H9 (cell line): ENCODE measurements around the gene ETV2. TPM values are rescaled to one million over a fixed set of nuclear protein-coding genes. Genes with fewer than 3 reads are reported as not detected.

Experiments used
- DNase-seq: peaks from one replicate; pipeline ENCODE4 v3.0.0-alpha.2; 2017
- H2AFZ ChIP-seq: one replicate; pipeline ENCODE4 v1.6.1; 2013; ENCODE audit warnings: mild to moderate bottlenecking, low read length, control low read depth, moderate library complexity
- H2AK5ac ChIP-seq: 2 replicates; pipeline ENCODE4 v1.6.1; 2013; ENCODE audit warnings: low read length, control low read depth, mixed read lengths; ENCODE audit not compliant: insufficient read length
- H2BK120ac ChIP-seq: one replicate; pipeline ENCODE4 v1.6.1; 2013; ENCODE audit warnings: low read depth, mild to moderate bottlenecking, low read length, control low read depth, inconsistent platforms; ENCODE audit not compliant: poor library complexity, severe bottlenecking
- H2BK12ac ChIP-seq: 2 replicates; pipeline ENCODE4 v1.6.1; 2013; ENCODE audit warnings: low read length, control low read depth, mixed read lengths, low read depth; ENCODE audit not compliant: insufficient read length
- H2BK15ac ChIP-seq: 2 replicates; pipeline ENCODE4 v1.6.1; 2013; ENCODE audit warnings: low read depth, low read length, control low read depth
- H2BK20ac ChIP-seq: one replicate; pipeline ENCODE4 v1.6.1; 2013; ENCODE audit warnings: low read depth, mild to moderate bottlenecking, low read length, control low read depth, inconsistent platforms; ENCODE audit not compliant: poor library complexity, severe bottlenecking
- H2BK5ac ChIP-seq: 2 replicates; pipeline ENCODE4 v1.6.1; 2013; ENCODE audit warnings: low read length, control low read depth, mixed read lengths; ENCODE audit not compliant: insufficient read length
- H3K14ac ChIP-seq: 2 replicates; pipeline ENCODE4 v1.6.1; 2013; ENCODE audit warnings: low read length, control low read depth; ENCODE audit not compliant: insufficient read depth
- H3K18ac ChIP-seq: 2 replicates; pipeline ENCODE4 v1.6.1; 2013; ENCODE audit warnings: low read depth, mild to moderate bottlenecking, mixed read lengths, low read length, control low read depth; ENCODE audit not compliant: insufficient read length
- H3K23ac ChIP-seq: 2 replicates; pipeline ENCODE4 v1.6.1; 2013; ENCODE audit warnings: low read length, control low read depth, mixed read lengths, low read depth; ENCODE audit not compliant: insufficient read length
- H3K23me2 ChIP-seq: 2 replicates; pipeline ENCODE4 v1.6.1; 2013; ENCODE audit warnings: low read depth, mild to moderate bottlenecking, mixed read lengths, low read length, control low read depth; ENCODE audit not compliant: insufficient read length, poor library complexity, severe bottlenecking
- H3K27ac ChIP-seq: 2 replicates; pipeline ENCODE4 v1.5.1; 2013; ENCODE audit warnings: low read length, control low read depth, mixed read lengths, low read depth; ENCODE audit not compliant: insufficient read length
- H3K27me3 ChIP-seq: 2 replicates; pipeline ENCODE4 v1.6.1; 2013; ENCODE audit warnings: low read length, control low read depth, inconsistent platforms; ENCODE audit not compliant: insufficient read depth
- H3K4ac ChIP-seq: 2 replicates; pipeline ENCODE4 v1.6.1; 2013; ENCODE audit warnings: low read depth, mild to moderate bottlenecking, control low read depth, inconsistent platforms, low read length, moderate library complexity
- H3K4me1 ChIP-seq: 2 replicates; pipeline ENCODE4 v1.6.1; 2013; ENCODE audit warnings: low read length, control low read depth, inconsistent platforms; ENCODE audit not compliant: insufficient read depth
- H3K4me2 ChIP-seq: 2 replicates; pipeline ENCODE4 v1.6.1; 2013; ENCODE audit warnings: low read length, control low read depth, mixed read lengths; ENCODE audit not compliant: insufficient read length, insufficient read depth
- H3K56ac ChIP-seq: 2 replicates; pipeline ENCODE4 v1.6.1; 2013; ENCODE audit warnings: low read depth, mild to moderate bottlenecking, mixed read lengths, low read length, control low read depth; ENCODE audit not compliant: insufficient read length
- H3K79me1 ChIP-seq: 2 replicates; pipeline ENCODE4 v1.6.1; 2013; ENCODE audit warnings: low read depth, mild to moderate bottlenecking, moderate library complexity, low read length, control low read depth, inconsistent platforms; ENCODE audit not compliant: insufficient read depth, poor library complexity, severe bottlenecking
- H3K79me2 ChIP-seq: 2 replicates; pipeline ENCODE4 v1.6.1; 2013; ENCODE audit warnings: low read length, control low read depth, inconsistent platforms; ENCODE audit not compliant: insufficient read depth
- H3K9ac ChIP-seq: 2 replicates; pipeline ENCODE4 v1.6.1; 2013; ENCODE audit warnings: low read length, control low read depth, mixed read lengths; ENCODE audit not compliant: insufficient read length; ENCODE audit errors: extremely low read depth
- H3K9me3 ChIP-seq: one replicate; pipeline ENCODE4 v1.6.1; 2013; ENCODE audit warnings: low read depth, low read length, inconsistent platforms; ENCODE audit not compliant: control insufficient read depth
- H3T11ph ChIP-seq: one replicate; pipeline ENCODE4 v1.6.1; 2013; ENCODE audit warnings: mild to moderate bottlenecking, low read length, control low read depth, inconsistent platforms
- H4K20me1 ChIP-seq: one replicate; pipeline ENCODE4 v1.6.1; 2013; ENCODE audit not compliant: control insufficient read depth, insufficient read length, insufficient read depth
- H4K5ac ChIP-seq: 2 replicates; pipeline ENCODE4 v1.6.1; 2013; ENCODE audit warnings: low read depth, mild to moderate bottlenecking, mixed read lengths, low read length, control low read depth; ENCODE audit not compliant: insufficient read length
- H4K8ac ChIP-seq: replicated peaks from 2 replicates; pipeline ENCODE4 v1.6.1; 2013; ENCODE audit warnings: low read length, control low read depth, mixed read lengths, low read depth; ENCODE audit not compliant: insufficient read length
- H4K91ac ChIP-seq: 2 replicates; pipeline ENCODE4 v1.6.1; 2013; ENCODE audit warnings: low read depth, mild to moderate bottlenecking, moderate library complexity, mixed read lengths, low read length, control low read depth; ENCODE audit not compliant: insufficient read length
- H3K27ac Mint-ChIP-seq, 3 experiments: 2 replicates in 2 of 3; 3 replicates in 1 of 3; pipeline ENCODE4 v1.8.0; 2020 to 2021; ENCODE audit warnings: mixed read lengths in 3 of 3, mild to moderate bottlenecking in 1 of 3, moderate library complexity in 1 of 3
- H3K27me3 Mint-ChIP-seq: 2 replicates; pipeline ENCODE4 v1.8.0; 2021; ENCODE audit warnings: low read depth, mild to moderate bottlenecking, moderate library complexity, mixed read lengths
- H3K36me3 Mint-ChIP-seq, 3 experiments: 2 replicates in 2 of 3; 3 replicates in 1 of 3; pipeline ENCODE4 v1.8.0; 2020 to 2021; ENCODE audit warnings: low read depth in 3 of 3, mixed read lengths in 3 of 3; ENCODE audit not compliant: insufficient read depth in 1 of 3
- H3K4me1 Mint-ChIP-seq, 2 experiments: 2 replicates each; pipeline ENCODE4 v1.8.0; 2020; ENCODE audit warnings: mixed read lengths in 2 of 2
- H3K4me3 Mint-ChIP-seq, 2 experiments: 2 replicates in 1 of 2; 3 replicates in 1 of 2; pipeline ENCODE4 v1.8.0; 2020 to 2021; ENCODE audit warnings: mild to moderate bottlenecking in 2 of 2, mixed read lengths in 2 of 2, moderate library complexity in 1 of 2
- H3K9me3 Mint-ChIP-seq, 2 experiments: 2 replicates in 1 of 2; 3 replicates in 1 of 2; pipeline ENCODE4 v1.8.0; 2020; ENCODE audit warnings: mild to moderate bottlenecking in 2 of 2, mixed read lengths in 2 of 2, moderate library complexity in 1 of 2
- WGBS: extraction: QIAGEN DNeasy Blood & Tissue Kit; methylation state at CpG from one replicate; pipeline ENCODE4 v1.1.7; 2013; ENCODE audit warnings: missing lambda C conversion rate, low lambda C conversion rate, mixed read lengths; ENCODE audit not compliant: insufficient read length; ENCODE audit errors: extremely low coverage; 5-methylcytosine and 5-hydroxymethylcytosine counted together
- total RNA-seq: library from RNA; stranded (reverse); gene quantifications from 2 replicates; pipeline ENCODE4 v1.2.1, GENCODE V29; 2021
- TF ChIP-seq, protein P1 (sequence below): fragments of 200-600 bp; sonication (generic); conservative IDR thresholded peaks from 3 replicates; pipeline ENCODE4 v1.8.0; 2021; ENCODE audit warnings: antibody characterized with exemption, mild to moderate bottlenecking

ETV2 gene
- total RNA-seq, 1 experiment from 2014 or later = 1.9 TPM

DNA sequence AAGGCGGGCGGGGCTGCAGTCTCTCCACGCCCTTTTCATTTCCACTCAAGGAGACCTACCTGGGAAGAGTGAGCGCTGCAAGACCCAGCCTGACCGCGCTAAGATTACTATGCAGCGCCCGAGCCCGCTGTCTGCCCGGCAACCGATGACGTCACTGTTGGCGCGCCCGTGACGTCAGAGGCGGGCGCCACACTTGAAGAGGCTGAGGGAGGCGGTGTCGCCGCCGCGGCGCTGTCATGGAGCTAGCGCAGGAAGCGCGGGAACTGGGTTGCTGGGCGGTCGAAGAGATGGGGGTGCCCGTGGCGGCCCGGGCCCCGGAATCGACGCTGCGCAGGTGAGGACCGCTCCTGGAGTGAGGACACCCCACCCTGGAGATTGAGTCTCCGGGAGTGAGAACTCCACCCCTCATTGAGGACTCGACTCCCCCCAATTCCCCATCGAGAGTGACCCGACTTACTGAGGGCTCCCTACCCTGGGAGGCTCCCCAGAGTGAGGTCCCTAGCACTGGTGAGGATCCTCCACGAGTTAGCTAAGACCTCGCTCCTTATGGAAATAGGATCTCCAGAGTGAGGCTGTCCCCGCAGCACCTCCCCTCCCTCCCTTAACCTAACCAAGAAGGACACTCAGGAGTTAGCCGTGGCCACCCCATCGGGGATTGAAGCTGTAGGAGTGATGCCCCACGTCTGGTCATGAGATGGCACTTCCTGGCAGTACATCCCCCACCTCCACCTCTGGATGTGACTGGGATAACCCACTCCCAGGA, 28.8 kb upstream of the ETV2 start, which contains the start of gene HAUS5:
Gene HAUS5, plus strand, starts transcription at position 177 of the 763 bp plus-strand sequence. Its CDS starts 60 bp downstream, at position 237.
- Histone ChIP-seq H2BK15ac (no peak within 1 kb of the TSS), H3K4me2 (peak within 1 kb of the TSS; percentile 93), H2AFZ (no peak within 1 kb of the TSS), H2BK20ac (no peak within 1 kb of the TSS), H4K20me1 (no peaks in the 10 kb centered on the region), H2AK5ac (no peak within 1 kb of the TSS), H3K18ac (peak within 1 kb of the TSS; percentile 66), H4K5ac (no peak within 1 kb of the TSS), H3K79me2 (no peaks in the 10 kb centered on the region), H2BK5ac (no peak within 1 kb of the TSS), H3K79me1 (no peaks in the 10 kb centered on the region), H3K9ac (peak within 1 kb of the TSS; percentile 73), H3K9me3 (peaks cover 9% of the 10 kb centered on the region), H2BK12ac (no peak within 1 kb of the TSS), H3T11ph (no peak within 1 kb of the TSS), H3K27me3 (no peaks in the 10 kb centered on the region), H4K91ac (no peak within 1 kb of the TSS), H3K4ac (no peak within 1 kb of the TSS), H2BK120ac (no peak within 1 kb of the TSS), H3K56ac (no peak within 1 kb of the TSS), H3K4me1 (no peaks in the 10 kb centered on the region), H3K14ac (peak within 1 kb of the TSS; percentile 75), H4K8ac (no peak within 1 kb of the TSS), H3K23ac (no peak within 1 kb of the TSS), H3K27ac (no peak within 1 kb of the TSS), H3K23me2 (peaks cover 5% of the 10 kb centered on the region)
- H3K36me3 Mint-ChIP-seq = peaks cover 9 to 23% (median 23%) of the 10 kb centered on the region in 3 experiments; a peak in 6 of 7 replicates
- H3K4me3 Mint-ChIP-seq = peak within 1 kb of the TSS; percentile 80 to 86
- WGBS = no CpG with 5 or more reads among the region's 47 CpGs
- H3K4me1 Mint-ChIP-seq = no peaks in the 10 kb centered on the region
- TF ChIP-seq, protein P1, sequence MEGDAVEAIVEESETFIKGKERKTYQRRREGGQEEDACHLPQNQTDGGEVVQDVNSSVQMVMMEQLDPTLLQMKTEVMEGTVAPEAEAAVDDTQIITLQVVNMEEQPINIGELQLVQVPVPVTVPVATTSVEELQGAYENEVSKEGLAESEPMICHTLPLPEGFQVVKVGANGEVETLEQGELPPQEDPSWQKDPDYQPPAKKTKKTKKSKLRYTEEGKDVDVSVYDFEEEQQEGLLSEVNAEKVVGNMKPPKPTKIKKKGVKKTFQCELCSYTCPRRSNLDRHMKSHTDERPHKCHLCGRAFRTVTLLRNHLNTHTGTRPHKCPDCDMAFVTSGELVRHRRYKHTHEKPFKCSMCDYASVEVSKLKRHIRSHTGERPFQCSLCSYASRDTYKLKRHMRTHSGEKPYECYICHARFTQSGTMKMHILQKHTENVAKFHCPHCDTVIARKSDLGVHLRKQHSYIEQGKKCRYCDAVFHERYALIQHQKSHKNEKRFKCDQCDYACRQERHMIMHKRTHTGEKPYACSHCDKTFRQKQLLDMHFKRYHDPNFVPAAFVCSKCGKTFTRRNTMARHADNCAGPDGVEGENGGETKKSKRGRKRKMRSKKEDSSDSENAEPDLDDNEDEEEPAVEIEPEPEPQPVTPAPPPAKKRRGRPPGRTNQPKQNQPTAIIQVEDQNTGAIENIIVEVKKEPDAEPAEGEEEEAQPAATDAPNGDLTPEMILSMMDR = no peak
- H3K27me3 Mint-ChIP-seq = peaks cover 23% of the 10 kb centered on the region
- DNase-seq = peak; percentile 95
- H3K27ac Mint-ChIP-seq = peak within 1 kb of the TSS in 1 of 3 experiments; percentile 81; a peak in 2 of 7 replicates
- peaks cover 9 to 15% of the 10 kb centered on the region in 2 experiments for H3K9me3 Mint-ChIP-seq
